ENCODE results near the gene USP12.
A peak's percentile ranks its signal among the peaks of the same experiment; 100 is the strongest.

The USP12 gene

DNA sequence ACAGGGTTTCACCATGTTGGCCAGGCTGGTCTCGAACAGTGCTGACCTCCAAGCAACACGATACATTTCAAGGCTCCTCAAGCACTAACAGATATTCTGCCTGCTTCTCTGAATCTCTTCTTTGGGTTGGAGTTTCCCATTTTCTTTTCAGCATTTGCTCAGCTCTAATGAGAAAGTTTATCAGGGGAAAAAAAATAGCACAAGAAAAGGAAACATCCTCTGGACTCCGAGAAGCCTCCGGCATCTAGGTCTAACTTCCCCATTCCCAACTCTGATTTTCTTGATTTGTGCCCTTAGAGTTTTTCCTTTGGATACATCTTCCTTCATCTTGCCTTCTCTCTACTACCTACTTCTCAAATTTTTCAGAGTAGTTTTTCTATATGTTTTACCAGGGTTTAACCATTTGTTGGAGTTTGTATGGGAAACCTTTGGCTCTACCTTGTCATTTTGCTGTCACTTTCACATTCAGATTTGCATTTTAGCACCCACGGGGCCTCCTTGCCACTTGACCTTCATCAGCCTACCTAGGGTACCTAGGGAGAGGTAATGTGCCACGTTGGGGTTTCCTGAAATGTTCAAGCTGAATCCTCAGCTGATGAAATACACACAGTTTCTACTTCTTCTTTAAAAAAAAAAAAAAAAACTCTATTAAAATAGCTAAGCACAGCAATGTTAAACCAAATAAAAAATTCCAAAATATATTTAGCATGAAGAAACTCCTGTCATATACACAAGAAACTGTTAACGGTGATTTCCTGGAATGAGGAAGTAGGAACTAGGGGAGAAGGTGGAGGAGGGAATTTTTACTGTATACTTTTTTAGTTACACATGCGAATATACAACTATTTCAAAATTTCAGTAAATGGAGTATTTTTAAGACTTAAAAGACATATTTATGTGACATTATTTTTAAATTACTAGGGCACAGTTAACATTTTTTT, 5.1 kb upstream of the USP12 start:
- Histone ChIP-seq H3K36me3 (ENCODE audit: low read depth) (no peaks in the 10 kb centered on the region), H3K27ac (ENCODE audit: poor library complexity, severe bottlenecking) (no peak overlapping the region), H3K9me3 (ENCODE audit: severe bottlenecking) (no peaks in the 10 kb centered on the region), H3K4me1 (ENCODE audit: insufficient read depth, poor library complexity, severe bottlenecking) (no peaks in the 10 kb centered on the region), H3K27me3 (ENCODE audit: insufficient read depth, poor library complexity, severe bottlenecking) (no peaks in the 10 kb centered on the region), H3K4me3 (ENCODE audit: severe bottlenecking) (no peak overlapping the region)
- DNase-seq (ENCODE audit: low spot score) (no peak), ATAC-seq (ENCODE audit: low read depth) (no peak)
- TF ChIP-seq, protein P1, sequence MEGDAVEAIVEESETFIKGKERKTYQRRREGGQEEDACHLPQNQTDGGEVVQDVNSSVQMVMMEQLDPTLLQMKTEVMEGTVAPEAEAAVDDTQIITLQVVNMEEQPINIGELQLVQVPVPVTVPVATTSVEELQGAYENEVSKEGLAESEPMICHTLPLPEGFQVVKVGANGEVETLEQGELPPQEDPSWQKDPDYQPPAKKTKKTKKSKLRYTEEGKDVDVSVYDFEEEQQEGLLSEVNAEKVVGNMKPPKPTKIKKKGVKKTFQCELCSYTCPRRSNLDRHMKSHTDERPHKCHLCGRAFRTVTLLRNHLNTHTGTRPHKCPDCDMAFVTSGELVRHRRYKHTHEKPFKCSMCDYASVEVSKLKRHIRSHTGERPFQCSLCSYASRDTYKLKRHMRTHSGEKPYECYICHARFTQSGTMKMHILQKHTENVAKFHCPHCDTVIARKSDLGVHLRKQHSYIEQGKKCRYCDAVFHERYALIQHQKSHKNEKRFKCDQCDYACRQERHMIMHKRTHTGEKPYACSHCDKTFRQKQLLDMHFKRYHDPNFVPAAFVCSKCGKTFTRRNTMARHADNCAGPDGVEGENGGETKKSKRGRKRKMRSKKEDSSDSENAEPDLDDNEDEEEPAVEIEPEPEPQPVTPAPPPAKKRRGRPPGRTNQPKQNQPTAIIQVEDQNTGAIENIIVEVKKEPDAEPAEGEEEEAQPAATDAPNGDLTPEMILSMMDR (IDR thresholded peaks at IDR 0.05; ENCODE audit: poor library complexity, severe bottlenecking), result no peak

- no peaks in the 10 kb centered on the region for H3K27me3 ChIP-seq (ENCODE audit: insufficient read depth, poor library complexity, severe bottlenecking)
- H3K9me3 ChIP-seq (ENCODE audit: severe bottlenecking), result no peaks in the 10 kb centered on the region
- peaks cover 4% of the 10 kb centered on the region for H3K4me1 ChIP-seq (ENCODE audit: insufficient read depth, poor library complexity, severe bottlenecking)
- H3K36me3 ChIP-seq (ENCODE audit: low read depth), result no peaks in the 10 kb centered on the region
- DNase-seq (ENCODE audit: low spot score) (no peak), ATAC-seq (ENCODE audit: low read depth) (no peak)
- TF ChIP-seq, protein P1 (IDR thresholded peaks at IDR 0.05; ENCODE audit: poor library complexity, severe bottlenecking), result no peak
- H3K4me3 ChIP-seq (ENCODE audit: severe bottlenecking), result no peak overlapping the region
- no peak overlapping the region for H3K27ac ChIP-seq (ENCODE audit: poor library complexity, severe bottlenecking)
Observed at GRCh38 chr13:27174766-27175455, 3.3 kb upstream of the USP12 start.

- Histone ChIP-seq H3K4me1 (ENCODE audit: insufficient read depth, poor library complexity, severe bottlenecking) (peaks cover 21% of the 10 kb centered on the region), H3K4me3 (ENCODE audit: severe bottlenecking) (peak overlapping the region; percentile 67), H3K27me3 (ENCODE audit: insufficient read depth, poor library complexity, severe bottlenecking) (no peaks in the 10 kb centered on the region), H3K27ac (ENCODE audit: poor library complexity, severe bottlenecking) (peak overlapping the region; percentile 79), H3K36me3 (ENCODE audit: low read depth) (no peaks in the 10 kb centered on the region), H3K9me3 (ENCODE audit: severe bottlenecking) (no peaks in the 10 kb centered on the region)
- TF ChIP-seq, protein P1 (IDR thresholded peaks at IDR 0.05; ENCODE audit: poor library complexity, severe bottlenecking), result no peak
- ATAC-seq (ENCODE audit: low read depth), result no peak
- no peak for DNase-seq (ENCODE audit: low spot score)
Observed at GRCh38 chr13:27172495-27172842, 858 bp upstream of the USP12 start.

GRCh38 chr13:27171827-27172494, 350 bp upstream of the USP12 start:
- ATAC-seq (ENCODE audit: low read depth) (peak; percentile 88), DNase-seq (ENCODE audit: low spot score) (peak; percentile 84)
- H3K4me3 ChIP-seq (ENCODE audit: severe bottlenecking), result peak overlapping the region; percentile 67
- no peaks in the 10 kb centered on the region for H3K27me3 ChIP-seq (ENCODE audit: insufficient read depth, poor library complexity, severe bottlenecking)
- H3K36me3 ChIP-seq (ENCODE audit: low read depth), result no peaks in the 10 kb centered on the region
- H3K4me1 ChIP-seq (ENCODE audit: insufficient read depth, poor library complexity, severe bottlenecking), result peaks cover 24% of the 10 kb centered on the region
- peak overlapping the region; percentile 79 for H3K27ac ChIP-seq (ENCODE audit: poor library complexity, severe bottlenecking)
- H3K9me3 ChIP-seq (ENCODE audit: severe bottlenecking), result no peaks in the 10 kb centered on the region
- TF ChIP-seq, protein P1 (IDR thresholded peaks at IDR 0.05; ENCODE audit: poor library complexity, severe bottlenecking), result no peak

Measured in RWPE2 (cell line).